ENCODE measurements around the gene KIF3C. TPM values are rescaled to one million over a fixed set of nuclear protein-coding genes. Genes with fewer than 3 reads are reported as not detected.

KIF3C gene
- total and polyA plus RNA-seq, 2 of the 8 experiments (the other 6 are each of a cell fraction or from before 2014, with no cell fraction given): 13.4 to 58.1 TPM

GRCh38 chr2:25988134-25988533 is 5.8 kb upstream of the KIF3C start (continued):
- TF ChIP-seq CHD2 (IDR thresholded peaks at IDR 0.05; ENCODE audit: low read length) (no peak), TBP (IDR thresholded peaks at IDR 0.05; ENCODE audit: low read depth, low read length) (no peak), POU5F1 (IDR thresholded peaks at IDR 0.05; ENCODE audit: low read depth, low read length) (no peak), TCF12 (IDR thresholded peaks at IDR 0.05; ENCODE audit: low read depth, low read length) (no peak), SUZ12 (IDR thresholded peaks at IDR 0.05; ENCODE audit: low read length) (no peak), CTBP2 (IDR thresholded peaks at IDR 0.05; ENCODE audit: borderline replicate concordance, insufficient read depth, insufficient read length, low read length) (no peak), EP300 (IDR thresholded peaks at IDR 0.05; ENCODE audit: borderline replicate concordance in 1 of 2, low read depth in 2 of 2, low read length in 2 of 2) (no peak), ZNF274 (IDR thresholded peaks at IDR 0.05; ENCODE audit: borderline replicate concordance, extremely low read depth, low read length) (no peak), TEAD4 (IDR thresholded peaks at IDR 0.05; ENCODE audit: low read depth, low read length) (no peak), PHF8 (conservative IDR thresholded peaks at IDR 0.05; ENCODE audit: low read depth, low read length) (no peak)

Data from H1 (cell line).